T-cell (primary cell): ENCODE measurements around the gene TM4SF20. TPM values are rescaled to one million over a fixed set of nuclear protein-coding genes. Genes with fewer than 3 reads are reported as not detected.
"Not testable (repeated sequence)": the region's sequence is repeated elsewhere in the genome, so short reads cannot be mapped to it uniquely, and the experiment has no call there.

Experiments used
- ATAC-seq, 4 experiments: fragments of 200-7000 bp in 3 of 4; fragments of 150-1000 bp in 1 of 4; cut with Tn5 transposase; replicated peaks in 1 of 4; 1 replicate in 3 of 4; 2 replicates in 1 of 4; pipeline ENCODE4 v1.10.0; 2021; ENCODE audit warnings: moderate library complexity in 3 of 4, mild to moderate bottlenecking in 2 of 4, moderate number of reproducible peaks in 1 of 4
- CTCF ChIA-PET, 2 donors: fragments of 300-600 bp; sonication (Branson Sonifier 250); formaldehyde crosslinking; loops; one replicate each; lab custom pipeline; 2022; ENCODE audit warnings: antibody characterized with exemption in 2 of 2; lab: Charles Lee
- POLR2A ChIA-PET, 2 donors: fragments of 300-600 bp; sonication (Branson Sonifier 250); formaldehyde crosslinking; loops; one replicate each; lab custom pipeline; 2022; ENCODE audit warnings: antibody characterized with exemption in 2 of 2; lab: Charles Lee
- DNase-seq, 35 experiments: peaks; one replicate each; pipeline versions ENCODE4 v3.0.0 to v3.0.0-alpha.2; 2013 to 2023
- H3K27ac ChIP-seq: one replicate; pipeline ENCODE4 v1.5.1; 2013; ENCODE audit warnings: low read length
- H3K27me3 ChIP-seq, 2 experiments: replicated peaks in 1 of 2; 1 replicate in 1 of 2; 2 replicates in 1 of 2; pipeline versions ENCODE4 v1.6.1 to v1.7.0; 2013; ENCODE audit warnings: low read length in 1 of 2, mixed read lengths in 1 of 2; ENCODE audit not compliant: control insufficient read depth in 2 of 2, insufficient read depth in 2 of 2; ENCODE audit errors: extremely low read depth in 1 of 2
- H3K36me3 ChIP-seq, 2 donors: 1 replicate in 1 of 2; 2 replicates in 1 of 2; pipeline versions ENCODE4 v1.6.1 to v1.7.0; 2013; ENCODE audit warnings: low read length in 1 of 2; ENCODE audit not compliant: control insufficient read depth in 2 of 2, insufficient read depth in 1 of 2; ENCODE audit errors: extremely low read depth in 1 of 2
- H3K4me1 ChIP-seq, 2 experiments: 1 replicate in 1 of 2; 2 replicates in 1 of 2; pipeline versions ENCODE4 v1.6.1 to v1.7.0; 2013; ENCODE audit warnings: low read length in 2 of 2, mixed read lengths in 1 of 2; ENCODE audit not compliant: insufficient read depth in 2 of 2, control insufficient read depth in 1 of 2; ENCODE audit errors: extremely low read depth in 1 of 2
- H3K4me3 ChIP-seq, 2 donors: 1 replicate in 1 of 2; 2 replicates in 1 of 2; pipeline versions ENCODE4 v1.5.1 to v1.7.0; 2013; ENCODE audit warnings: mild to moderate bottlenecking in 2 of 2, low read length in 1 of 2, moderate library complexity in 1 of 2; ENCODE audit not compliant: control insufficient read depth in 1 of 2; ENCODE audit errors: extremely low read depth in 1 of 2
- H3K9me3 ChIP-seq: 2 replicates; pipeline ENCODE4 v1.7.0; 2013
- H3K27ac Mint-ChIP-seq, 2 donors: one replicate each; pipeline ENCODE4 v1.8.0; 2020 to 2021; ENCODE audit warnings: mild to moderate bottlenecking in 2 of 2, mixed read lengths in 2 of 2
- H3K27me3 Mint-ChIP-seq, 2 donors: one replicate each; pipeline ENCODE4 v1.8.0; 2021 to 2022; ENCODE audit warnings: mixed read lengths in 2 of 2
- H3K36me3 Mint-ChIP-seq: one replicate; pipeline ENCODE4 v1.8.0; 2021; ENCODE audit warnings: mixed read lengths
- H3K4me1 Mint-ChIP-seq, 3 donors: one replicate each; pipeline ENCODE4 v1.8.0; 2020 to 2022; ENCODE audit warnings: mixed read lengths in 3 of 3, mild to moderate bottlenecking in 1 of 3
- H3K4me3 Mint-ChIP-seq, 3 donors: one replicate each; pipeline ENCODE4 v1.8.0; 2020 to 2022; ENCODE audit warnings: mild to moderate bottlenecking in 3 of 3, mixed read lengths in 3 of 3, moderate library complexity in 3 of 3
- H3K9me3 Mint-ChIP-seq, 3 donors: one replicate each; pipeline ENCODE4 v1.8.0; 2020 to 2022; ENCODE audit warnings: mixed read lengths in 3 of 3
- WGBS: methylation state at CpG from one replicate; pipeline ENCODE4 v1.1.5; 2013; ENCODE audit warnings: missing lambda C conversion rate; ENCODE audit not compliant: insufficient coverage; 5-methylcytosine and 5-hydroxymethylcytosine counted together
- total RNA-seq, 35 experiments: library from RNA in 6 of 35; stranded (reverse) in 6 of 35; fragments of 120-200 nt in 1 of 35; gene quantifications; one replicate each; pipeline versions ENCODE4 v1.2.1 to v1.2.4 and lab custom pipeline; 2013 to 2026

TM4SF20 gene
- total RNA-seq, 5 donors from 2014 or later (not counting 1 experiment from before 2014, with no cell fraction given): not detected

GRCh38 chr2:227389661-227390060, 10.6 kb upstream of the TM4SF20 start:
- WGBS: 96% methylated on average over 7 of the region's 7 CpGs
- CTCF ChIA-PET: no interaction called here
- Histone ChIP-seq H3K9me3 (no peaks in the 10 kb centered on the region), H3K4me3 (no peak overlapping the region), H3K27me3 (peaks cover 0 to 6% of the 10 kb centered on the region in 2 experiments), H3K4me1 (no peaks in the 10 kb centered on the region), H3K27ac (no peak overlapping the region), H3K36me3 (no peaks in the 10 kb centered on the region)
- ATAC-seq (no peak), DNase-seq (no peak)
- H3K27me3 Mint-ChIP-seq: no peaks in the 10 kb centered on the region
- H3K36me3 Mint-ChIP-seq: no peaks in the 10 kb centered on the region
- no peaks in the 10 kb centered on the region for H3K9me3 Mint-ChIP-seq
- H3K4me1 Mint-ChIP-seq: no peaks in the 10 kb centered on the region
- no peak overlapping the region for H3K4me3 Mint-ChIP-seq
- POLR2A ChIA-PET: no interaction called here
- no peak overlapping the region for H3K27ac Mint-ChIP-seq

DNA sequence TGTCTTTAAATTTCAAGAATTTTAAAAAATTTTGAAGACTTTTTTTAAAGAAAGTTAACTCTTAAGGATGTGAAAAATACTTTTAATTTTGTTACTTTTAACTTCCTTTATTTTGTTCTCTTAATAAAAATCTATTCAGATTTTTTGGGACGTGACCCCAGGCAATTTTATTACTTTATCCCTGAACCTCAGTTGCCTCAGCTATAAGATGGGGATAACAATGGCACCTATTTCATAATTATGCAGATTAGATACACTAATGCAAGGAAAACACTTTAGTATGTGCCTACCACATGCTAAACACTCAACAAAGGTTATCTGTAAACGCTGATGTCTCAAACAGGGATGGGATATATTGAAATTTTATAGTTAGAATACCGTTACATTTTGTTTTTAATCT, 10.1 kb upstream of the TM4SF20 start:
- no peak for DNase-seq
- H3K4me1 Mint-ChIP-seq: no peaks in the 10 kb centered on the region
- H3K27ac Mint-ChIP-seq: no peak overlapping the region
- ATAC-seq: no peak
- H3K27ac ChIP-seq: no peak overlapping the region
- no peaks in the 10 kb centered on the region for H3K27me3 Mint-ChIP-seq
- H3K36me3 ChIP-seq: no peaks in the 10 kb centered on the region
- H3K4me1 ChIP-seq: no peaks in the 10 kb centered on the region
- H3K36me3 Mint-ChIP-seq: no peaks in the 10 kb centered on the region
- peaks cover 0 to 6% of the 10 kb centered on the region in 2 experiments for H3K27me3 ChIP-seq
- H3K4me3 Mint-ChIP-seq: no peak overlapping the region
- H3K9me3 Mint-ChIP-seq: no peaks in the 10 kb centered on the region
- CTCF ChIA-PET: no interaction called here
- H3K4me3 ChIP-seq: no peak overlapping the region
- POLR2A ChIA-PET: no interaction called here
- no CpG with 5 or more reads among the region's 3 CpGs for WGBS
- no peaks in the 10 kb centered on the region for H3K9me3 ChIP-seq

DNA sequence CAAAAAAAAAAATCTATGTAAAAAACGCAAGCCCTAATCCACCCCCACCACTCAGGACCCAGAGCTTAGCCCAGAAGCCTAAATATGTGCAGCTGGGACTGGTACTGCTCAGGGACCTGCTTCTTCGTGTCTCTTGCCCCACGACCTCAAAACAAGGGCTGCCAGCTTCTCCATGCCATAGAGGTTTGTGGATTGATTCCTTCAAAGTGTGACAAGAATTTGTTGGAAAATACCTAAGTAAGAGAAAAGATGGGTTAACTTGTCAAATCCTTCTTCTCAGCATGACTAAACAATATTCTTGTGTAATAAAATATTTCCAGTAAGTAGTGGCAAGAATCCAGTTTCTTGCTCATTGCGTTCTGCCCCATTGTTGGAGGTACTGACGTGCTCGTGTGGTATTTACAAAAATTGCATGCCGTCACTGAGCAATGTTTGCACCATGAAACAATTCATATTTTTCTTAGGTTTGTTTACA, 9.5 kb upstream of the TM4SF20 start:
- H3K36me3 Mint-ChIP-seq: no peaks in the 10 kb centered on the region
- Histone ChIP-seq H3K4me1 (no peaks in the 10 kb centered on the region), H3K4me3 (no peak overlapping the region), H3K27me3 (peaks cover 0 to 6% of the 10 kb centered on the region in 2 experiments), H3K27ac (no peak overlapping the region), H3K9me3 (no peaks in the 10 kb centered on the region), H3K36me3 (no peaks in the 10 kb centered on the region)
- H3K4me3 Mint-ChIP-seq: no peak overlapping the region
- ChIA-PET CTCF (no interaction called here), POLR2A (no interaction called here)
- ATAC-seq: no peak
- no peak overlapping the region for H3K27ac Mint-ChIP-seq
- no peaks in the 10 kb centered on the region for H3K9me3 Mint-ChIP-seq
- 92% methylated on average over 2 of the region's 7 CpGs for WGBS
- no peaks in the 10 kb centered on the region for H3K4me1 Mint-ChIP-seq
- no peak for DNase-seq
- H3K27me3 Mint-ChIP-seq: peaks cover 0 to 3% of the 10 kb centered on the region in 2 donors

GRCh38 chr2:227387583-227387982, 8.5 kb upstream of the TM4SF20 start, which contains the start of gene SCYGR1:
Gene SCYGR1 (minus strand): TSS chr2:227387949. CDS start chr2:227387949, 0 bp downstream.
- H3K4me3 Mint-ChIP-seq, H3K27ac ChIP-seq, H3K27me3 ChIP-seq, H3K36me3 ChIP-seq, DNase-seq, ATAC-seq, H3K27me3 Mint-ChIP-seq, H3K36me3 Mint-ChIP-seq, CTCF ChIA-PET, H3K9me3 ChIP-seq, H3K4me3 ChIP-seq, H3K27ac Mint-ChIP-seq, H3K4me1 ChIP-seq, H3K4me1 Mint-ChIP-seq, H3K9me3 Mint-ChIP-seq: not testable (repeated sequence)
- 100% methylated on average over 1 of the region's 7 CpGs for WGBS
- POLR2A ChIA-PET: interaction anchor here in 1 of 2 donors (0.6 kb wide), 1 partner anchor 76 kb away, joined by 3 read pairs; no protein-coding TSS in a partner anchor

GRCh38 chr2:227386630-227387029, 7.5 kb upstream of the TM4SF20 start:
- no peak for ATAC-seq
- Mint-ChIP-seq H3K27ac (no peak overlapping the region), H3K4me1 (peaks cover 0 to 8% (median 2%) of the 10 kb centered on the region in 3 donors), H3K27me3 (peaks cover 2 to 7% of the 10 kb centered on the region in 2 donors), H3K4me3 (no peak overlapping the region), H3K36me3 (no peaks in the 10 kb centered on the region), H3K9me3 (peaks cover 0 to 3% (median 0%) of the 10 kb centered on the region in 3 donors)
- DNase-seq: no peak
- Histone ChIP-seq H3K27me3 (peaks cover 0 to 6% of the 10 kb centered on the region in 2 experiments), H3K36me3 (no peaks in the 10 kb centered on the region), H3K4me1 (no peaks in the 10 kb centered on the region), H3K4me3 (no peak overlapping the region), H3K9me3 (no peaks in the 10 kb centered on the region), H3K27ac (no peak overlapping the region)
- POLR2A ChIA-PET: interaction anchor here in 1 of 2 donors (0.6 kb wide), 1 partner anchor 12 kb away, joined by 11 read pairs; no protein-coding TSS in a partner anchor
- CTCF ChIA-PET: no interaction called here
- WGBS: no CpG with 5 or more reads among the region's 6 CpGs

GRCh38 chr2:227383686-227384085, 4.6 kb upstream of the TM4SF20 start:
- POLR2A ChIA-PET: no interaction called here
- Histone ChIP-seq H3K4me1 (no peaks in the 10 kb centered on the region), H3K9me3 (no peaks in the 10 kb centered on the region), H3K36me3 (no peaks in the 10 kb centered on the region), H3K27ac (no peak overlapping the region), H3K27me3 (peaks cover 0 to 8% of the 10 kb centered on the region in 2 experiments), H3K4me3 (no peak overlapping the region)
- peaks cover 7% of the 10 kb centered on the region in 2 donors for H3K27me3 Mint-ChIP-seq
- CTCF ChIA-PET: no interaction called here
- no peaks in the 10 kb centered on the region for H3K36me3 Mint-ChIP-seq
- ATAC-seq (no peak), DNase-seq (no peak)
- 59% methylated on average over 3 of the region's 3 CpGs for WGBS
- no peak overlapping the region for H3K27ac Mint-ChIP-seq
- H3K9me3 Mint-ChIP-seq: peaks cover 0 to 3% (median 0%) of the 10 kb centered on the region in 3 donors
- H3K4me1 Mint-ChIP-seq: peaks cover 0 to 8% (median 3%) of the 10 kb centered on the region in 3 donors
- no peak overlapping the region for H3K4me3 Mint-ChIP-seq
